Pons (tissue), 1 donor: ENCODE measurements around the gene LPAR5.
"Not testable (repeated sequence)": the region's sequence is repeated elsewhere in the genome, so short reads cannot be mapped to it uniquely, and the experiment has no call there.

ENCODE experiments used
- DNase-seq: peaks from one replicate; pipeline ENCODE4 v3.0.0-alpha.2; 2016; ENCODE audit warnings: low spot score

LPAR5 gene

DNA sequence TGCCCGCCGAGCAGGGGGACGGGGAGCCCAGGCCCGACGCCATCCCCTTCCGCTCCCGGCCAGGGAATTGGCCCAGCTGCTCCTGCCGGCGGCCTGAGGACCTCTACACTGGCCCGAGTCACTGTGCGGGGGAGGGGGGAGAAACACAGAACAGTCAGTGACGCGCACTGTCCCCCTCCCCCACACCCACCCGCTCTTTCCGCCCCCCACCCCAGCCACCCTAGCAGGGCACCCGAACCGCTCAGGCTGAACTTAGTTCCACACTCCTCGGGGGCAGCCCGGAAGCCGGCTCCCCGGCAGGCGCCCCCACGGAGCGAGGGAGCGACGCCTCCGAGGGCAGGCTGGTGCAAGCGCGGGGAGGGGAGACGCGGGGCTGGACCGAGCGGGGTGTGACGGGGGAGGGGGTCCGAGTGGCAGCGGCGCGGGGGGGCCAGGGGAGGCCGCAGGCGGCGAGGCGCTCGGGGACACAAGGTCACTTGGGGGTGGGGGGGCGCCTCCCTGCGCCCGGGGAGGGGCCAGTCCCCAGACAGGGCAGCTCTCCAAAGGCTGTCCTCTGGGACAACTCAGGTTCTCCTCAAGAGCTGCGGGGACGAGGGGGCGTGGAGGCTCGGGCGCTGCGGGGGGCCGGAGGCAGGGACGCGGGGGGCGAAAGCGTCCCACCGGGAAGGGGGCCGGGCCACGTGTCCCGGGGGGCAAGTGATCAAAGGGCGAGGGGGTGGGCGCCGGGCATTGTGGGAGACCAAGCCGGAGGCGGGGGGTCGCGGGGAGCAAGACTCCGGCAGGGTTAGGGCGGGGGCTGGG is 29.2 kb downstream of the LPAR5 start:
- no peak for DNase-seq

DNA sequence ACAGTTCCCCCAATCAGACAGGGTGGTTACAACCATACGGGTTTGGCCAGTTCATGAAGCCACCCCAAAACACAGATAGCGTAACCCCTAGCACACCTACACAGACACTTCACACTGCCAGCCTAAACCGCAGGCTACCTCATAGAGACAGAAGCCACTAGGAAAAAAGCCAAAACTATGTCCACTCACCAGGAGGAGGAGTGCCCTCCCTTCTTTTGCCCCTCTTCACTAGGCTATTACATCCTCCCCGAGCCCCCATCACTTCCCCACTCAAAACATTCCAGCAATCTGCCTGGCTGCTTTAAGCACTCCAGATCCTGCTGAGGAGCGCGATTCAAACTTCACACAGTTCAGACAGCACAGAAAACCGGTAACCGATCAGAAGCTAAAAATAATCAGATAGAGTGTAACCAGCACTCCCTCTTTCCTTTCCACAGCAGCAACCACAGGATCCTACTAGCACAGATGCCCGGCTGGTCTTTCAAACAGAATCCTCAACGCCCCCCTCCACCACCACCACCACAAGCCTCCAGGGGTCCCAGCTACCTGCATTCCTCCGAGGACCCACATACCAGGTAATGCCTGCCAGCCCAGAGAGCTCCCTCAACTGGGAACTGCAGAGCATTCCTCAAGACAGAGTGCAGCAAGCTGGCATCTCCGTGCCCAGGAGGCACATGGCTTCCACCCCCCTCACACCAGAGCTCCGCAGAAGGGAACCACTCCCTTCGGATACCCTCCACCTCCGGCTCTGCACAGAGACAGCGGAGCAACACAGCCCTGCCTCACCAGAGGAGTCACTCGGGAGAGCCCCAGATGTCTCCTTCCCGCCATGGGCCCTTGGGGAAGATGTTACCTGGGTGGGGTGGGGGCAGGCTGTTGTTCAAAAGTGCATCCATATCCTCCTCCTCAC is 30.1 kb downstream of the LPAR5 start:
- DNase-seq = no peak

DNA sequence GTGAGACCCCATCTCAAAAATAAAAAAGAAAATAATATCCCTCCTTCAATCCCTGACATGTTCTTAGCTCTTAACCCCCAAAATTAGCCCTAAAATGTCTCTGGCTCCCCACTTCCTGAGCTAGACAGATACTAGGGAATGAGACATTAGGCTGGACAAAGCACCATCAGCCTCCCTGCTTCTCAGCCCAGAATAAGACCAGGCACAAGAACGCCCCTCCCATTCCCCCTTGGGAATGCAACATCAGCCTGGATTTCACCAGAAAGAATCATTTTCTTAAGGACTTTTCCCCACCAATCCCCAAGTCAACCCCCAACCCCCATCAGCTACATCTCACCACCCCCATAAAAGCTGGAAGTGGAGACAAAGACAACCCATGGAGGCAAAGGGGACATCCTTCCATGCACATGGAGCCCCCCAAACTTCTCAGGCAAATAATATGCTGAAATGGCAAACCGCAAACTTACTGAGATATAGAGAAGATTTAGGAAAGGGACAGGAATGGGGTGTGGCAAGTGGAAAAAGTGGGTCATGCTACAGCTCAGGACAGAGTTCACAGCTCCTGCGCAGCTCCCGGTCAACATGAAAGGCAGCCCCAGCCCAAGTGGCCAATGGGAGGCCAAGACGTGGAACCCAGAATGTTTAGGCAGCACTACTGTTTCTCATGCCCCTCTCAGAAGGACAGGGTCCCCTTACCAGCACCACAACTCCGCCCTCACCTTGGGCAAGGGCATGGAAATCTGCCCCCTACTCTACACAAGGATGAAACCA is 31.3 kb downstream of the LPAR5 start:
- no peak for DNase-seq

- no peak for DNase-seq
Measured at GRCh38 chr12:6603095-6603567, 32.6 kb downstream of the LPAR5 start.

DNA sequence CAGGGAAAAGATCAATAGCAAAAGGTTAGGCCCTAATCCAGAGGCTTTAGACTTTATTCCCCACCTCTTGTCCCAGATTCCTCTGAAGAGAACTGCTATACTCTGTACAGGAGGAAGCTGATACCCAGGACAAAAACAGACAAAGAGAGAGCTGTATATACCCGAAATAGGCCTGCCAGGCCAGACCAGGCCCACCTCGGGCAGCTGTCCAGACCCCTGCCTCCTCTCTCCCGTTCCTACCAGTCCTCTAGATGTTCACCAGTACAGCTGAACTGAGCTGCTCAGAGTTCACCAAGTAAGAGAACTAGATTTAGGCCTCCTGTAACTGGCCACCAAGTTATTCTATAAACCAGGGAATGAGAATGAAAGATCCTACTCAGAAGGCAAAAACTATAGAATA is 33.2 kb downstream of the LPAR5 start:
- no peak for DNase-seq

- not testable (repeated sequence) for DNase-seq
Measured at GRCh38 chr12:6595673-6596072, 40.1 kb downstream of the LPAR5 start.

DNA sequence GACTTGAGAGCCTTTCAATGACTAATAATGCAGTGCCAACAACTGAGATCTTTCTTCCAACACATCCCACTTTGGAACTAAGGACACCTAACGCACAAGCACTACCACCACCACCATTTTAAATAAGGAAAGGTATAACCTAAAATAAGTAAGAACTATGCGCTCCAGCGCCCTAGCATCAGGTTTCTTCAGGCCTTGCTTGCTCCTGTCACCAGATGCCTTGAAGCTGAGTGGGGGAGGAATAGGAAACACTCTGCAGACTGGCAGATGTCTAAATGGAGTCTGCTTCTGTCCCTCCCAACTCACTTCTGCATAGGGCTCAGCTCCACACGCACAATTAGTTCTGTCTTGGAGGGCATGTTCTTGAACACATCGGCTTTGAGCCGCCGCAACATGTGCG is 43.7 kb downstream of the LPAR5 start:
- DNase-seq = no peak

DNA sequence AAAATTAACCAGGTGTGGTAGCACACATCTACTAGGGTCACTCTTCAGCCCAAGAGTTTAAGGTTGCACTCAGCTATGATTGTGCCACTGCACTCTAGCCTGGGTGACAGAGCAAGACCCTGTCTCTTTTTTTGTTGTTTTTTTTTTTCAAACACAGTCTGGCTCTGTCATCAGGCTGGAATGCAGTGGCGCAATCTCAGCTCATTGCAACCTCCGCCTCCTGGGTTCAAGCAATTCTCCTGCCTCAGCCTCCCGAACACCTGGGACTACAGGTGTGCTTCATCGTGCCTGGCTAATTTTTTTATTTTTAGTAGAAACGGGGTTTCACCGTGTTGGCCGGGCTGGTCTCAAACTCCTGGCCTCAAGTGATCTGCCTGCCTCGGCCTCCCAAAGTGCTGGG is 49.2 kb downstream of the LPAR5 start:
- DNase-seq = not testable (repeated sequence)

GRCh38 chr12:6584293-6584692 is 51.5 kb downstream of the LPAR5 start:
- DNase-seq = no peak

DNA sequence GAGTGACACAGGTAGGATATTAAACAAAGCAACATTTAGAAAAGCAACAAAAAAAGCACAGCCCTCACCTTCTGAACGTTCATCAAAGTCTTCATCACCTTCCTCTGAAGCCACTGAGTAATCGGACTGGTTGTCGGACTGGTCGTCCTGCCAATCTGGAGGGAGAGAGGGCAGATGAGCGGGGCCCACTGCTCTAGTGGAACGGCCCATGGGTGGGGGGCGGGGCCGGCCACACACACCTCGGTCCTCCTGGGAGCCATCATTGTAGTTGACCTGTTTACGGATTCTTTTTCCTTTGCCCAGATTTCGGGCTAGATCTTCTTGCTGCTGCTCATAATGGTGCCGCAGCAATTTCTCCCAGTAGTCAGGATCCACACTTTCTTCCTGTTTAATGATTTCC is 52.8 kb downstream of the LPAR5 start:
- no peak for DNase-seq

DNA sequence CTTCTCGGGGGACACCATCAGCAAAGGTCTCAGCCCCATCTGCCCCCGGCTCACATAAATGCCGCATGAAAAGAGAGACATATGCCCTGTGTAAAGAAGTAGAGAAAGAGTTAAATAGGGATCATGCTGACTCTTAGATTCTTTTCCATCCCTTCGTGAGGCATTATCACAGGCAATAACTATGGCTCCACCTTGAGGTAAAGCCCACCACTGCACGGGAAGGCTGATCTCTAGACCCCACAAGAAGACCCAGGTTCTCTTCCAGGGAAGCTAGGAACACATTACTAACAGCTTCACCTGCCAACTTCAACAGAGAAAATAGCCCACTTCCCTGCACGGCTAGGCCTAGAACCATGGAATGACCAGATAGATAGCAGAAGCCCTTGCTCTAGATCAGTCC is 53.6 kb downstream of the LPAR5 start:
- no peak for DNase-seq

DNA sequence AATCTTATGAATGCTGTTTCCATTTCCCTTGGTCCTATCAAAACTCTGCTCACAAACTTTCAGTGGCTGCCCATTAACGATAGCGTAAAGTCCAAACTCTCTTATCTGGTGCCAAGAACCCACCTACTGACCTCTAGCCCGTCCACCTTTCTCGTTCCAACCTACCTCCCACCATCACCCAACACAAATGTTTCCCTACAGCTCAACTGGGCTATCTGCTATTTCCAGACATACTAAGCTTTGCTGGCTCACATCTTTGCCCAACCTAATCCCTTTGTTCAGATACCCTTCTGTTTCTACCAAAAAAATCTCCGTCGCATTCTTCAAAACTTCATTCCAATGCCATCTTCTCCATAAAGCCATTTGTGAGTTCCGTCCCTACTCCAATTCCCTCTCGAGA is 60.1 kb downstream of the LPAR5 start:
- no peak for DNase-seq

DNA sequence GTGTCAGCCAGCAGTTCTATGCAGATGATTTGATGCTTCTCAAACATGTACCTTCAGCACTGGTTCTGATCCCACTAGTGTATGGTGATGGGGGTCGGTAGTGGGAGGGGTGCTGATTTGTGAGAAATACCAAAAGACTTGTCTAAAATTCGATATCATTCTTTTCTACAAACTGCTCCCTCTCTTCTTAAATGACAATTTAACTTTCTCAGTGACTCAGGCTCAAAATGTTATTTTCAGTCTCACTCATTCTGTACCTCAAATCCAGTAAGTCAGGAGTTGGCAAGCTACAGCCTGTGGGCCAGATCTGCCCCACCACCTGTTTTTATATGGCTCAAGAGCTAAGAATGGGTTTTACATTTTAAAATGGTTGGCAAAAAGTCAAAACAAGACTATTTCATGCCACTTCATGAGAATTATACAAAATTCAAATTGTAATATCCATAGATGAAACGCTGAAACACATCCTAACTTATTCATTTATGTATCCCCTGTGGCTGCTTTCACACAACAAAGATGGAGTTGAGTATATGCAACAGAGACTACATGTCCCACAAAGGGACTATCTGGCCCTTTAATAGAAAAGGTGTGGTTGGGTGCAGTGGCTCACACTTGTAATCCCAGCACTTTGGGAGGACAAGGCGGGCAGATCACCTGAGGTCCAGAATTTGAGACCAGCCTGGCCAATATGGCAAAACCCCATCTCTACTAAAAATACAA is 61.0 kb downstream of the LPAR5 start:
- DNase-seq = no peak

DNA sequence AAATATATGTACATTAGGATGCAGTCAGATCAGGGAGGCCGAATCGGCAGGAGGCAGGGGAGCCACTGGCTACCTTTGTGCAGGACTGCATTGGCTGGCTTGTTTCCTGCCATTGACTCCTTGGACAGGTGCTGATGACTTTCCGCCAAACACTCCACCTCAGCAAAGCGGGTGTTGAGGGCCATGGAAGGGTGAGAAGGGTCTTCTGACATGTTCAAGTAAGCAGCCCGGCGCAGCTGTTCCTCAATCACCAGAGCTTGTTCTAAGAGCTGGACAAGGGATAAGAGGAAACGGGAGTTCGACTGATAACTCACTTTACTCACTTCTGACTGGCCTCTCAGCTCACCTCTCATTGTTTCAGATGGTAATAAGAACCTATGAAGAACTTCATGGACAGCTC is 62.8 kb downstream of the LPAR5 start:
- no peak for DNase-seq

DNA sequence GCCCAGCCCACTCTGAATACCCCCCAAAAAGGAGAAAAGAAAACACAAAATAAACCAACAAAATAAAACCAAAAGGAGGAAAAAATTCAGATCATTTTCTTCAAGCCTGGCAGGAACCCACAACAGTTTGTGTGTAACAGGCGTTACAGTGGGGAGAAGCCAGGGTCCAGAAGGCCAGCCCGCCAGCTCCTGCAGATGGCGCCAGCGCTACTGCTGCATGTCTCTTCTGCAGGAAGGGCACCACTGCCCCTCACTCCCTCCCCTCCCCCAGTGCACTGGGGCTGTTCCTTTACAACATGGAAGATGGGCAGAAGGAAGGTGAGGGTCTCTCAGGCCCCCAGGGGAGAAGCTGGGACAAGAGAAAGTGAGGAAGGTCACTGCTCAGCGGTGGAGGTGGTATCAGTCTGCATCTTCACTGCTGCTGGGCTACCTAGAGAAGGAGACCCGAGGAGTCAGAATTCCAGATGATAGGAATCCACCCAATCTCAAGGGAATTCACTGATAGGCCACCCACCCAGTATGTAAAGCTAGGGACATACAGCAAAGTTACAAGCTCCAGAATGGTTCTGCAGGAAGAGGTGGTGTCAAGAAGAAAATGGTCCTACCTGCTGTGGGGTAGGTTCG is 65.4 kb downstream of the LPAR5 start:
- no peak for DNase-seq

GRCh38 chr12:6569786-6570185 is 66.0 kb downstream of the LPAR5 start:
- DNase-seq = no peak

DNA sequence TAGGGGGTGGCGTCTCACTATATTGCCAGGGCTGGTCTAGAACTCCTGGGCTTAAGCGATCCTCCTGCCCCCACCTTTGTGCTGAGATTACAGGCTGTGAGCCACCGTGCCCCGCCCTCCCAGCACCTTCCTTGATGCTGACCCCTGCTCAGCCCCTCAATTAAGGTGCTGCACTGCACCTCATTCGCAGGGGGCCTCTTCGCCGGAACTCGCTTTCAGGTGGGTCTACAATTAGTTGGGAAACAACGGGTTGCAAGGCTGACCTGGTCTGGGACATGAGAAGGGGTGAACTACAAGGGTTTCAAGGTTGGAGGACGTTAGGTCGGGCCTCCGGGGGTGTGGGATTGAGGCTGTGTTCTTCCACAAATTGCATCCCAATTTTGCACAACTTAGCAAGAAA is 66.4 kb downstream of the LPAR5 start:
- DNase-seq = no peak
